A549 (cell line): ENCODE results near the gene ENTPD6. TPM values are rescaled to one million over a fixed set of nuclear protein-coding genes. Genes with fewer than 3 reads are reported as not detected.

Experiments used
- ATAC-seq, 2 experiments: fragments of 200-7000 bp in 1 of 2; fragments of >200 bp in 1 of 2; cut with Nextera tagmentation in 1 of 2; cut with Tn5 transposase in 1 of 2; 3 replicates each; pipeline versions ENCODE4 v1.8.0 to v1.9.1; 2018 to 2020; ENCODE audit warnings: mild to moderate bottlenecking in 1 of 2, moderate library complexity in 1 of 2
- CTCF ChIA-PET: fragments of 300-600 bp; sonication (Branson Sonifier 250); formaldehyde crosslinking; extraction: SDS; loops from one replicate; lab custom pipeline; 2021; ENCODE audit warnings: antibody characterized with exemption, inconsistent platforms; lab: Yijun Ruan, JAX
- POLR2A ChIA-PET: fragments of 350-600 bp; formaldehyde crosslinking; extraction: SDS; loops from one replicate; lab custom pipeline; 2021; ENCODE audit warnings: antibody characterized with exemption, inconsistent platforms; lab: Yijun Ruan, JAX
- DNase-seq, 2 experiments: peaks; one replicate each; pipeline versions ENCODE4 v3.0.0 to v3.0.0-alpha.2; 2011 to 2016; ENCODE audit warnings: low read depth in 1 of 2, low spot score in 1 of 2
- FAIRE-seq: peaks from 2 replicates; lab custom pipeline; 2011; peaks lifted over from hg19 to GRCh38; lab: Jason Lieb, UNC
- H3K27ac ChIP-seq, 2 experiments: fragments of >200 bp; sonication (Bioruptor Twin); formaldehyde crosslinking; 3 replicates each; pipeline ENCODE4 v1.5.1; 2016 to 2017
- H3K4me1 ChIP-seq: fragments of >200 bp; sonication (Bioruptor Twin); formaldehyde crosslinking; 3 replicates; pipeline ENCODE4 v1.6.1; 2016
- H3K4me2 ChIP-seq: fragments of >200 bp; sonication (Bioruptor Twin); formaldehyde crosslinking; 3 replicates; pipeline ENCODE4 v1.6.1; 2016
- H3K4me3 ChIP-seq: fragments of >200 bp; sonication (Bioruptor Twin); formaldehyde crosslinking; 3 replicates; pipeline ENCODE4 v1.5.1; 2016
- H3K9me3 ChIP-seq: fragments of >200 bp; sonication (Bioruptor Twin); formaldehyde crosslinking; 3 replicates; pipeline ENCODE4 v1.6.1; 2016
- BHLHE40 ChIP-seq: IDR thresholded peaks from 2 replicates; pipeline ENCODE4 v1.6.1; 2012; ENCODE audit warnings: low read depth, low read length, inconsistent platforms
- ESRRA ChIP-seq: fragments of 150-350 bp; IDR thresholded peaks from 2 replicates; pipeline ENCODE4 v1.6.1; 2014; ENCODE audit warnings: mild to moderate bottlenecking, low read length, borderline replicate concordance
- FOXS1 ChIP-seq: fragments of 250-450 bp; sonication (Bioruptor Pico); IDR thresholded peaks from 2 replicates; pipeline ENCODE4 v1.5.0; 2020; ENCODE audit warnings: mild to moderate bottlenecking, moderate library complexity
- HEYL ChIP-seq: fragments of 250-450 bp; sonication (Bioruptor Pico); IDR thresholded peaks from 2 replicates; pipeline ENCODE4 v1.8.0; 2021; ENCODE audit warnings: mild to moderate bottlenecking, moderate library complexity
- JUNB ChIP-seq: fragments of >200 bp; sonication (Bioruptor Twin); formaldehyde crosslinking; IDR thresholded peaks from 2 replicates; pipeline ENCODE4 v1.6.1; 2016
- KDM1A ChIP-seq: fragments of 200-600 bp; sonication (generic); IDR thresholded peaks from 2 replicates; pipeline ENCODE4 v1.6.1; 2016; ENCODE audit warnings: low read depth, mild to moderate bottlenecking
- KDM5A ChIP-seq: fragments of 200-600 bp; sonication (generic); IDR thresholded peaks from 2 replicates; pipeline ENCODE4 v1.6.1; 2016; ENCODE audit warnings: antibody characterized with exemption, mild to moderate bottlenecking
- NFE2L2 ChIP-seq: fragments of 150-350 bp; conservative IDR thresholded peaks from 2 replicates; pipeline ENCODE4 v1.6.1; 2014; ENCODE audit warnings: low read length
- RCOR1 ChIP-seq: fragments of 150-350 bp; IDR thresholded peaks from 2 replicates; pipeline ENCODE4 v1.6.1; 2014; ENCODE audit warnings: antibody characterized with exemption, low read length, low read depth
- ZFP36 ChIP-seq: fragments of 450-650 bp; IDR thresholded peaks from 2 replicates; pipeline ENCODE4 v1.6.1; 2014; ENCODE audit warnings: borderline replicate concordance; ENCODE audit not compliant: partially characterized antibody
- ZNF302 ChIP-seq: fragments of 250-450 bp; sonication (Bioruptor Pico); IDR thresholded peaks from 2 replicates; pipeline ENCODE4 v1.9.0; 2021; ENCODE audit warnings: inconsistent platforms, mild to moderate bottlenecking, moderate library complexity
- ZSCAN20 ChIP-seq: fragments of 250-450 bp; sonication (Bioruptor Pico); IDR thresholded peaks from 2 replicates; pipeline ENCODE4 v1.8.0; 2022; ENCODE audit warnings: mild to moderate bottlenecking, moderate library complexity
- WGBS: methylation state at CpG from one replicate; pipeline ENCODE4 v1.1.6; 2017; ENCODE audit errors: missing lambda C conversion rate; 5-methylcytosine and 5-hydroxymethylcytosine counted together
- polyA plus RNA-seq, 4 experiments: library from polyadenylated mRNA; depleted of rRNA in 3 of 4; stranded (reverse); fragments of >200 nt; fragmentation: RNase III in 1 of 4; extraction: RNeasy Plus Mini Kit Qiagen cat#74134 plus additional on column Dnase treatment in 1 of 4; gene quantifications; 2 replicates in 3 of 4; 3 replicates in 1 of 4; pipeline ENCODE4 v1.2.3, GENCODE V29; 2011 to 2017
- TF ChIP-seq, protein P1 (sequence below): fragments of 250-450 bp; sonication (Bioruptor Pico); IDR thresholded peaks from 2 replicates; pipeline ENCODE4 v1.5.0; 2020; ENCODE audit warnings: low read depth, mild to moderate bottlenecking, moderate library complexity
- TF ChIP-seq, protein P2 (sequence below): fragments of 200-600 bp; sonication (generic); IDR thresholded peaks from 2 replicates; pipeline ENCODE4 v1.6.1; 2016; ENCODE audit warnings: antibody characterized with exemption, mild to moderate bottlenecking, moderate library complexity
- TF ChIP-seq, protein P3 (sequence below): fragments of 250-450 bp; sonication (Bioruptor Pico); IDR thresholded peaks from 2 replicates; pipeline ENCODE4 v1.5.0; 2021; ENCODE audit warnings: mild to moderate bottlenecking, moderate library complexity, borderline replicate concordance
- TF ChIP-seq, protein P4 (sequence below): fragments of >200 bp; sonication (Bioruptor Twin); formaldehyde crosslinking; IDR thresholded peaks from 2 replicates; pipeline ENCODE4 v1.6.1; 2016

ENTPD6 gene
- polyA plus RNA-seq, 2 of the 4 experiments (the other 2 are of a cell fraction): 85.7 to 87.0 TPM

DNA sequence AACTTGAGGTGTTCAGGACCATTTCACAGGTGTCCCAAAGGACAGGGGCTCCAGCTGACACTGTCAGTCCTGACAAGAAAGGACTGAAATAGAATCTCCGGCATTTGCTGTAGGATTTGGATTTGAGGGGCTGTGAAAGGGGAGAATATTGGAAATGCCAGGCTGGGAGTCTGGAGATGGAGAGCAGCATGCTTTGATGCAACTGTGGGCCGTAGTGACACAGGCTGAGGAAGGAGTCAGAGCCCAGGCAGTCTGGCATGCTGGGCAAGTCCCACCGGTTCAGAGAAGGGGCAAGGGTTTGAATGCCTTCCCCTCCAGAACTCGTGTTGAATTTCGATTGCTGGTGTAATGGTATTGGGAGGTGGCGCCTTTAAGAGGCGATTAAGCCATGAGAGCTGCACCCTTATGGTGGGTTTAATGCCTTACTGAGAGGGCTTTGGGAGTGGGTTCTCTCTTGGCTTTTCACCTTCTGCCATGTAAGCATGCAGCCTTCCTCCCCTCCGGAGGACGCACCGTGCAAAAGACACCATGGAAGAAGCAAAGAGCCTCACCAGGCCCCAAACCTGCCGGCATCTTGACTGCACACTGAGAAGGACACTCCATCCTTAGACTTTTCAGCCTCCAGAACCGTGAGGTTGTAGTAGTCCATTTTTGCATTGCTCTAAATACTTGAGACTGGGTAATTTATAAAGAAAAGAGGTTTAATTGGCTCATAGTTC lies 43.0 kb downstream of the ENTPD6 start:
- Histone ChIP-seq H3K4me3 (no peak overlapping the region), H3K4me2 (peak overlapping the region; percentile 72), H3K27ac (peak overlapping the region; percentile 95 to 97), H3K4me1 (peaks cover 74% of the 10 kb centered on the region), H3K9me3 (peaks cover 8% of the 10 kb centered on the region; the same call in 2 of the 3 replicates)
- no peak for DNase-seq
- no peak for FAIRE-seq
- TF ChIP-seq HEYL (CRISPR knock-in tag): 0 out of 2 replicates have a peak, but pooled peaks have one; percentile 71
- peak; percentile 6; the same call in 1 of the 2 replicates for TF ChIP-seq ZNF302 (CRISPR knock-in tag)
- TF ChIP-seq ESRRA: no peak
- no peak for TF ChIP-seq KDM5A
- TF ChIP-seq, protein P1, sequence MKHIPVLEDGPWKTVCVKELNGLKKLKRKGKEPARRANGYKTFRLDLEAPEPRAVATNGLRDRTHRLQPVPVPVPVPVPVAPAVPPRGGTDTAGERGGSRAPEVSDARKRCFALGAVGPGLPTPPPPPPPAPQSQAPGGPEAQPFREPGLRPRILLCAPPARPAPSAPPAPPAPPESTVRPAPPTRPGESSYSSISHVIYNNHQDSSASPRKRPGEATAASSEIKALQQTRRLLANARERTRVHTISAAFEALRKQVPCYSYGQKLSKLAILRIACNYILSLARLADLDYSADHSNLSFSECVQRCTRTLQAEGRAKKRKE (CRISPR knock-in tag): no peak
- ChIA-PET POLR2A (interaction anchor here (4.7 kb wide), 1 partner anchor 9 kb away, joined by 33 read pairs; the partner anchor contains the start of gene PYGB), CTCF (interaction anchor here (1.0 to 4.1 kb wide), 4 partner anchors 8 to 243 kb away, joined by 3 to 44 read pairs (median 6); partner anchors contain the start of gene PYGB)
- no peak for ATAC-seq
- 81% methylated on average over 12 of the region's 12 CpGs for WGBS

DNA sequence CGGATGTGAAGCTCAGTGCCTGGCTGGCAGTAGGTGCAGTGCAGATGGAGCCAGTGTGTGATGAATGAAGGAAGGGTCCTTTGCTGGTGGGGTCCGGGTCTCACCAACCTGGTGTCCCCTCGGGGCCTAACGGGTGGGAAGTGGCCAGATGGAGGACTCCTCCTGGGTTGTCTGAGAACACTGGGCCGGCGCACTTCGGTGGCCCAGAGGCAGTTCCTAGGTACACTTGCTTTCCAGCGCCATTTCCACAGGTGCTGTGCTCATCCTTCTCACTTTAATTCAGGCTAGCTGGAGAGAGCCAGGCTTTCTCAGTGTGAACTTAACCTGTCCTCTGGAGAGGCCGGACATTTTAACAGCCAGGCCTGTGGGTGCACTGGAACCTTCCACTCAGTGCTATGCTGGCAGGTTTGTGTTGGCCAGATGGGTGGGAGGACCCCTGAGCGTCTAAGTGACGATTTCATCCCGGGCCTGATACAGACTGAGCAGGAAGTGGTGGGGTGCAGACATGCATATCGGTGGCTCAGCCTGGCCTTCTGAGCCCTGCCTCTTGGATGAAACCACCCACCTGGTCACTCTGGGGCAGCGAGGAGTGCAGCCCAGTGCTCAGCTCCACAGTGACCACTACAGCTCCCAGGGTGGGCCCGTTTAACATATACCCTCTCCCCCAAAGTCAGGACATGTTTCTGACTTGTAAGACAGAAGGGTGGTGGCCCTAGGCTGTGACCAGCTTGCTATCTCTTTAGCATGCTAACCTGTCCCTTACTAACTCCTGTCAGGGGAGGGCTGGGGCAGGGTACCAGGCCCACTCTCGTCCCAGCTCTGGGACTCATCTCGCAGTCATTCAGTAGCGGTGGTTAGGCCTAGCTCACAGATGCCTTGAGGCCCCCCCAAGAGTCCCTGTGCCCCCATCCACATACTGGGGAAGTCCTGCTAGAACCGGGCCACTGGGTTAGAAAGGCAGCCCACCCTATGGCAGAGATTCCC lies 44.2 kb downstream of the ENTPD6 start:
- Histone ChIP-seq H3K4me1 (peaks cover 62% of the 10 kb centered on the region), H3K4me3 (no peak overlapping the region), H3K27ac (peak overlapping the region; percentile 95 to 97), H3K4me2 (no peak overlapping the region), H3K9me3 (peaks cover 16% of the 10 kb centered on the region; the same call in 2 of the 3 replicates)
- 91% methylated on average over 19 of the region's 19 CpGs for WGBS
- TF ChIP-seq, protein P2, sequence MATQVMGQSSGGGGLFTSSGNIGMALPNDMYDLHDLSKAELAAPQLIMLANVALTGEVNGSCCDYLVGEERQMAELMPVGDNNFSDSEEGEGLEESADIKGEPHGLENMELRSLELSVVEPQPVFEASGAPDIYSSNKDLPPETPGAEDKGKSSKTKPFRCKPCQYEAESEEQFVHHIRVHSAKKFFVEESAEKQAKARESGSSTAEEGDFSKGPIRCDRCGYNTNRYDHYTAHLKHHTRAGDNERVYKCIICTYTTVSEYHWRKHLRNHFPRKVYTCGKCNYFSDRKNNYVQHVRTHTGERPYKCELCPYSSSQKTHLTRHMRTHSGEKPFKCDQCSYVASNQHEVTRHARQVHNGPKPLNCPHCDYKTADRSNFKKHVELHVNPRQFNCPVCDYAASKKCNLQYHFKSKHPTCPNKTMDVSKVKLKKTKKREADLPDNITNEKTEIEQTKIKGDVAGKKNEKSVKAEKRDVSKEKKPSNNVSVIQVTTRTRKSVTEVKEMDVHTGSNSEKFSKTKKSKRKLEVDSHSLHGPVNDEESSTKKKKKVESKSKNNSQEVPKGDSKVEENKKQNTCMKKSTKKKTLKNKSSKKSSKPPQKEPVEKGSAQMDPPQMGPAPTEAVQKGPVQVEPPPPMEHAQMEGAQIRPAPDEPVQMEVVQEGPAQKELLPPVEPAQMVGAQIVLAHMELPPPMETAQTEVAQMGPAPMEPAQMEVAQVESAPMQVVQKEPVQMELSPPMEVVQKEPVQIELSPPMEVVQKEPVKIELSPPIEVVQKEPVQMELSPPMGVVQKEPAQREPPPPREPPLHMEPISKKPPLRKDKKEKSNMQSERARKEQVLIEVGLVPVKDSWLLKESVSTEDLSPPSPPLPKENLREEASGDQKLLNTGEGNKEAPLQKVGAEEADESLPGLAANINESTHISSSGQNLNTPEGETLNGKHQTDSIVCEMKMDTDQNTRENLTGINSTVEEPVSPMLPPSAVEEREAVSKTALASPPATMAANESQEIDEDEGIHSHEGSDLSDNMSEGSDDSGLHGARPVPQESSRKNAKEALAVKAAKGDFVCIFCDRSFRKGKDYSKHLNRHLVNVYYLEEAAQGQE: no peak
- no peak for TF ChIP-seq NFE2L2
- TF ChIP-seq JUNB: no peak
- no peak for TF ChIP-seq KDM1A
- no peak for TF ChIP-seq ZFP36
- TF ChIP-seq ZSCAN20: no peak
- TF ChIP-seq FOXS1 (CRISPR knock-in tag): no peak
- TF ChIP-seq BHLHE40: no peak
- TF ChIP-seq RCOR1: no peak
- TF ChIP-seq KDM5A: no peak
- TF ChIP-seq, protein P3, sequence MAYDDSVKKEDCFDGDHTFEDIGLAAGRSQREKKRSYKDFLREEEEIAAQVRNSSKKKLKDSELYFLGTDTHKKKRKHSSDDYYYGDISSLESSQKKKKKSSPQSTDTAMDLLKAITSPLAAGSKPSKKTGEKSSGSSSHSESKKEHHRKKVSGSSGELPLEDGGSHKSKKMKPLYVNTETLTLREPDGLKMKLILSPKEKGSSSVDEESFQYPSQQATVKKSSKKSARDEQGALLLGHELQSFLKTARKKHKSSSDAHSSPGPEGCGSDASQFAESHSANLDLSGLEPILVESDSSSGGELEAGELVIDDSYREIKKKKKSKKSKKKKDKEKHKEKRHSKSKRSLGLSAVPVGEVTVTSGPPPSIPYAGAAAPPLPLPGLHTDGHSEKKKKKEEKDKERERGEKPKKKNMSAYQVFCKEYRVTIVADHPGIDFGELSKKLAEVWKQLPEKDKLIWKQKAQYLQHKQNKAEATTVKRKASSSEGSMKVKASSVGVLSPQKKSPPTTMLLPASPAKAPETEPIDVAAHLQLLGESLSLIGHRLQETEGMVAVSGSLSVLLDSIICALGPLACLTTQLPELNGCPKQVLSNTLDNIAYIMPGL (CRISPR knock-in tag): no peak
- TF ChIP-seq, protein P1 (CRISPR knock-in tag): no peak
- TF ChIP-seq, protein P4, sequence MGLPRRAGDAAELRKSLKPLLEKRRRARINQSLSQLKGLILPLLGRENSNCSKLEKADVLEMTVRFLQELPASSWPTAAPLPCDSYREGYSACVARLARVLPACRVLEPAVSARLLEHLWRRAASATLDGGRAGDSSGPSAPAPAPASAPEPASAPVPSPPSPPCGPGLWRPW: no peak
- POLR2A ChIA-PET: interaction anchor here (0.6 to 4.7 kb wide), 2 partner anchors 8 to 17 kb away, joined by 3 to 33 read pairs; partner anchors contain the start of gene PYGB
- FAIRE-seq: no peak
- DNase-seq: no peak
- no peak for ATAC-seq
- CTCF ChIA-PET: interaction anchor here (0.6 to 2.0 kb wide), 4 partner anchors 16 to 219 kb away, joined by 3 to 9 read pairs (median 4); partner anchors contain the start of gene ENTPD6
